ENCODE results near the gene MUC4.
"Not testable (repeated sequence)": the region's sequence is repeated elsewhere in the genome, so short reads cannot be mapped to it uniquely, and the experiment has no call there.

The MUC4 gene

DNA sequence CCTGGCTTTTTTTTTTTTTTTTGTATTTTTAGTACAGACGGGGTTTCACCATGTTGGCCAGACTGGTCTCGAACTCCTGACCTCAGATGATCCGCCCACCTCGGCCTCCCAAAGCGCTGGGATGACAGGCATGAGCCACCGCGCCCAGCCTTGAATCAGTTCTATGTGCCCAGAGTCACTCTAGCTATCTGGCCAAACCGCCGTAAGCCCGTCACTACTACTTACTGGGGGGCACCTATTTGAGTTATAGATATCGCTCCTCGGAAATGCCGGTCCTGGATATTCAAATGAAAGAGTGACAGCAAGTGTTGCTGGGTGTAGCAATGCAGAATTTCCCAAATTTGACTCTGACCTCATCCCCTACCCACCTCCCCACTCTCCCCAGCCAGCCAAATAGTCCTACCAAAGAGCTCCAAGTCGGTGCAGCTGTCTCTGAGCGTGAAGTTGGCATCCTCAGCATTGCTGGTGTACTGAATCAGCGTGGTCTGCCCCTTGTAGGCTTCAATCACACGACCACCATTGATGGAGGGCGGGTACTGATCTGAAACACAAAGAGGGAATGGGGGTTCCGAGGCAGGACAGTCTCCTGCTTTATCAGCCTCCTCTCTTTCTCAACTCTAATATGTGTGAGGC lies 52.9 kb downstream of the MUC4 start:
- DNase-seq = no peak

- DNase-seq = no peak
These were observed 53.9 kb downstream of the MUC4 start for GRCh38 chr3:195757827-195758226.

DNA sequence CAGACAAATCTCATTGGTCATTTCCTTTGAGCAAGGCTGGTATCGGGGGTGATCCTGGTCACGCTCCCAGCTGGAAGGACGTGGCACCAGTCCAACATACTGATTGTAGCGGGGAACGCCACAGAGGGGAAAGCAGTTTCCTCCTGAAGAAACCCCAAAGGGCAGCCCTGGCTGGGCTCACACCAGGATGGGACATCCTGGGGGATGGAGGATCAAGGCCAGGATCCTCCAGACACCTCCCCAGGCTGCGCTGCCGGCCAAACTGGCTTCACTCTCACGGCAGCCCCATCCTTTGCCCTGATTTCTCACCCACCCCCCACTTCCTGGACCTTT lies 54.3 kb downstream of the MUC4 start:
- no peak for DNase-seq

DNA sequence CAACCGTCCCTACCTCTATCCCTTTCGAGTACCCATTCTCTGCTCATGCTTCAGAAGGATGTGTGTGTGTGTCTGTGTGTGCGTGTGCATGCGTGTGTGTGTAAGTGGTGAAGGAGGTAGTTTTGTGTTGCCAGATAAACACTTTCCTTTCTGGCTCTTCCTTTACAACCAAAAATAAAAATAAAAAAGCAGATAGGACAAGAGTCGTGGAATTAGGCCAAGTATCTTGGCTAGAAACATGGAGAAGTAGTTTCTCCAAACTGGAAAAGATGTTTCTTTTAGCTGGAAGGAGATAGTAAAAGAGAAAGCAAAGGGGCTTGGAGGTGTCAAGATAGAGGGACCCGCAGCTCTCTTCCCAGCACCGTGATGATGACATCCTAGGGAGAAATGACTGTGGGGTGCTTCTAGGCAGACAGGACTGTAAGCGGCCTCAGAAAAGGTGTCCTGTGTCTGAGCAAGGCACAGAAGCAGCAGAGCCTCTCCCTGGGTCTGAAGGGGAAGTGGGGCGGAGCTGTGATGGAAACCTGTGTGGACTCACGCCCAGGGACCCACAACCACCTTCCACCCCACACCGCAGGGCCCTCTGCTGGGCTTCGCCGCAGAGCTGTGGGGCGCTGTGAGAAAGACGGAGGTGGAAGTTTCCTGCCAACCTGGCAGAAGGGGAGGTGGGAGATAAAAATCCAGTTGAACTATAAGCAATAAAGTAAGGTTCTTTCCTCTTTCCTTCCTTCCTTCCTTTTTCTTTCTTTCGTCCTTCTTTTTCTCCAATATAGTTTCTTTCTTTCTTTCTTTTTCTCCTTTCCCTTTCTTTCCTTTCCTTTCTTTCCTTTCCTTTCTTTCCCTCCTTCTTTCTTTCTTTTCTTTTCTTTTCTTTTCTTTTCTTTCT lies 55.7 kb downstream of the MUC4 start:
- DNase-seq = no peak

- no peak for DNase-seq
These were observed 56.3 kb downstream of the MUC4 start for GRCh38 chr3:195755391-195755790.

DNA sequence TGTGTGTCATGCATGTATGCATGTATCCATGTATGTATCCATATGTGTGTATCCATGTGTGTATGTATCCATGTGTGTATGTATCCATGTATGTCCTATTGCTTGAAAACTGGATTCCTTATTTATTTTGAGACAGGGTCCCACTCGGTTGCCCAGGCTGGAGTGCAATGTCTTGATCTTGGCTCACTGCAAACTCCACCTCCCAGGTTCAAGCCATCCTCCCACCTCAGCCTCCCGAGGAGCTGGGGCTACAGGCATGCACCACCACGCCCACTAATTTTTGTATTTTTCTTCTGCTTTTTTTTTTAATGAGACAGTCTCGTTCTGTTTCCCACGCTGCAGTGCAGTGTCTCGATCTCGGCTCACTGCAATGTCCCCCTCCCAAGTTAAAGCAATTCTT lies 56.8 kb downstream of the MUC4 start:
- no peak for DNase-seq

- no peak for DNase-seq
These were observed 57.6 kb downstream of the MUC4 start for GRCh38 chr3:195754141-195754540.

DNA sequence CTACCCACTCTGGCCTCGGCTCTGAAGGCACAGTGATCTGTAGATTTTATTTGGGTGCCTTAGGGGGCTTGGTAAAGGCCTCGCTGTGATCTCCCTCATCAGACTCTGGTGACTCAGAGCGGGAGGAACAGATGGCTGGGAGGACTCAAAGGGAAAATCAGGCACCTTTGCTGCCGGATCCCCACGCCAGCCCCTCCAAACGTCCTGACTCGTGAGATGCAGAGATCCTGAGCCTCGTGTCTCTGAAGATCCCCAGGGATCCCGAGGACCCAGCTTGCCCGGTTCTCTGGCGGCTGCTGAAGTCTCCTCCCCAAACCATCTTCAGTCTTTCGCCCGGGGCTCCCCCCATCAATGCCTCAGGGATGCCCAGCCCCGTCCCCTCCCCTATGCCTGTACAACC lies 58.1 kb downstream of the MUC4 start:
- DNase-seq = peak; percentile 73

GRCh38 chr3:195752546-195753331 lies 59.0 kb downstream of the MUC4 start:
- DNase-seq = no peak

- no peak for DNase-seq
These were observed 59.7 kb downstream of the MUC4 start for GRCh38 chr3:195752066-195752465.

DNA sequence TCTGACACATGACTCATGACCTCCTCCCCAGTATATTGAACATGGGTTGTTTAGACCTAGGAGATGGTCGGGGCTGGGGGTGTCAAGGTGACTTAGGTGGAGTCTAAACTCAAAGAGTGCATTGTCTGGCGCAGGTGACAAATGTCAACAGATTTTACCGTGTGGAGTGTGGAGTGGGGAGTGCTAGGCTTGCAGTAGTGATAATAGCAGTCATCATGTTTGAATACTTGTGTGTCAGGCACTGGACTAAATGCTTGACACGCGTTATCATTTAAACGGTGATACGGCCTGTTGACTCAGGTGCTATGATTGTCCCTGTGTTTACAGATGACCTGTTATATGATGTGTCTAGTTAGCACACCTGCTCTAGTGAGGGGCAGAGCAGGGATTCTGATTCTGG lies 60.2 kb downstream of the MUC4 start:
- DNase-seq = no peak

DNA sequence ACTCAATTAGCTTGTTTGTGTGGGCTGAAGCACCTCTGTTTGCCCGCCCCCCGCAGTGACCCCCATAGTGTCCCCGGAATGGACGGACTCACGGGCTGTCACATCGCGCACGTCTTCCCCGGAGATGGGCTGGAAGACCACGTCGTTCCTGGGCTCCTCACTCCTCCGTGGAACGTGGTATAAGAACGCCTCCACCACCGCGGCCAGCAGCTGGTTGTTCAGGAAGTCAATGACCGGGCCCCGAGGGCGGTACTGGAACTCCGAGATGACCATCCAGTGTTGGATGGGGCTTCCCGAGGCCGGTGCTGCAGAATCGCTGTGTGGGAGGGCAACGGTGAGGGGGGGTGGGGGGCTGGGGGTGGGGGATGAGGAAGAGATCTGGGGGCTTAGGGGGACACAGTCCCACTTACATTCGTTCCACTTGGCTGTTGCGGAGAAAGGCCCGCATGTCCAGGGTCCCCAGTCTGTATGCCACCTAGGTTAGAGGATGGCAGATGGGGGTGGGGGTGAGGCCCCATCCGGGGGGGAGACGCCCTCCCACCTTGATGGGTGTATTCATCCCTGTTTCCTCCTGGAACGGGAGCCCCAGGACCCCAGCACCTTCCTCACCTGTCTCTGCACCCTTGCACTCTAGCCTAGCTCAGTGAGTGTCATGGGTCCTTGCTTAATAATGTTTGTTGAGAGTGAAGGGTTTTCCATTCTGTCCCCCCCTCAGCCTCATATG lies 60.8 kb downstream of the MUC4 start:
- DNase-seq = no peak

DNA sequence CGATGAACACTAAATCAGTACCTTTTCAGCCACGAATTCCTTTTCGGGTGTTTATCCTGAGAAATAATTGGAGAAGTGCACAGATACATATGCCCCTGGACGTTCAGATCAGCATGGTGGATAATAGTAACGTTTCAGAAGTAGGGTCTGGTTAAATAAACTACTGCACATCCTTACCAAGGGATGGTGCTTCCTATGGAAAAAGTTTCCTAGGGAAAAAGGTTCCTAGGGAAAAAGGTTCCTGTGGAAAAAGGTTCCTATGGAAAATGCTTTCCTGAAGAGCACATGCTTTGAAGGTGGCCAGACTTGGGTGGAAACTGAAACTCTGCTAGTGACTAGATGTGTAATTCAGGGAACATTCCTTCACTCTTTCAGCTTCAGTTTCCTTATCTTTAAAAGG lies 62.6 kb downstream of the MUC4 start:
- DNase-seq = not testable (repeated sequence)

- DNase-seq = no peak
These were observed 63.1 kb downstream of the MUC4 start for GRCh38 chr3:195748661-195749060.

GRCh38 chr3:195746751-195747150 lies 65.0 kb downstream of the MUC4 start:
- DNase-seq = no peak

DNA sequence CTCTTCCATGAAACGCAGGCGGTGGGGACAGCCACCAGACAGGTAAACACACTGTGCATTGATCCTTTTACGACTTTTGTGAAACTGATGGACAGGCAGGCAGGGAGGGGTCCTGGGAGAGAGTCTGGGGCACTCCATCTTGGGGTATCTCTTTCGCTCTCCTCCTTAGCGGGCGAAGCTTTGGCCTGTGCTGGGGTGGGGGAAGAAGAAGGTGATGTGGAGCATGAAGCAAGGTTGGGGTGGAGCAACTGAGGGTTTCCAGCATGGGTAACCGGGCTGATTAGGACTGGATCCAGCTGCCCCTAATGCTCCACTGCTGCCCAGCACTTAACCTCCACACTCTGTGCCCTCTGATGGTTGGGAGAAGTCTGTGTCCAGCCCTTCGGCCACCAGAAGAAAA lies 65.4 kb downstream of the MUC4 start:
- no peak for DNase-seq

GRCh38 chr3:195744437-195744836 lies 67.3 kb downstream of the MUC4 start:
- no peak for DNase-seq

- no peak for DNase-seq
These were observed 72.1 kb downstream of the MUC4 start for GRCh38 chr3:195739561-195740111.

- DNase-seq = no peak
These were observed 73.3 kb downstream of the MUC4 start for GRCh38 chr3:195738274-195739044.

DNA sequence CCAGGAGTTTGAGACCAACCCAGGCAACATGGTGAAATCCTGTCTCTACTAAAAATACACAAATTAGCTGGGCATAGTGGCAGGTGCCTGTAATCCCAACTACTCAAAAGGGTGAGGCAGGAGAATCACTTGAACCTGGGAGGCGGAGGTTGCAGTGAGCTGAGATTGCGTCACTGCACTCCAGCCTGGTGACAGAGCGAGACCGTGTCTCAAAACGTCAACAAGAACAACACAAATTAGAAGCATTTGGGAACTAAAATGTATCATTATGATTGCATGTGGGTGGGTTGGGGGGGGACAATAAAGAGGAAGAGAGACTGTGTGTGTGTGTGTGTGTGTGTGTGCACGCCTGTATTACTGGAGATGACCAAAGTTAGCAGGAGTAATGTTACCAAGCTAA lies 73.9 kb downstream of the MUC4 start:
- not testable (repeated sequence) for DNase-seq

- DNase-seq = no peak
These were observed 74.8 kb downstream of the MUC4 start for GRCh38 chr3:195736866-195737490.
